Measurements from ENCODE around the gene BCLAF3.

DNA sequence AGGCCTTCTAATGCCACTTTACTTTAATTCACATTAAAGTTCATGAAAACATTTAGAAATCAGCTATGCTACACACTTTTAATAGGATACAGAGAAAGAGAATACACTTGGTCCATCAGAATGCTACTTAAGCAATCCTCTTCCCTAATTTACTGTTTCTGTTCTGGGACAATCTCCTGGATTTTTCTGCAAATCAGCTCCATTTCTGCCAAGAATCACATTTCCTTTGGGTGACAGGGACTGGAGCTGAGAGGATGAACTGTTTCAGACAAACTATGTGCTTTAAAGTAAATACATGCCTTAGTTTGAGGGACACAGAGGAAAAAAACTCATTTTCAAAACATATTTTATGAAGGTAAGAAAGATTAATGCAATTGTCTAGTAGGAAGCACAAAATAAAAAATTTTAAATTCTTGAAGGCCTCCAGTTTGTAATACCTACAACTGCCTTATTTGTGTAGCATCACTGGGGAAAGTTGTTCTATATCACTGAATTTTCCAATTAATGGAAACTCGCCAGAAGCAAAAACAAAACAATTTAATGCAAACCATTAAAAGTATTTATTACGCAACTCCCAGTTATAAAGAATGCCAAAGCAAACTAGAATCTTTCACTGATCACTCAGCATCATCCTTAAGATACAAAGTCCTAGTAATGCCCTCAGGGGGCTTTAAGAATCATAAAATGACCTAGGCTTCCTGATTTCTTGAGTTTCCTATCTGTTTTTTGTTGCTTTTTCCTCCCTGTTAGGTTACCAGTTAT is 36.3 kb downstream of the BCLAF3 start:
- TF ChIP-seq, protein P1, sequence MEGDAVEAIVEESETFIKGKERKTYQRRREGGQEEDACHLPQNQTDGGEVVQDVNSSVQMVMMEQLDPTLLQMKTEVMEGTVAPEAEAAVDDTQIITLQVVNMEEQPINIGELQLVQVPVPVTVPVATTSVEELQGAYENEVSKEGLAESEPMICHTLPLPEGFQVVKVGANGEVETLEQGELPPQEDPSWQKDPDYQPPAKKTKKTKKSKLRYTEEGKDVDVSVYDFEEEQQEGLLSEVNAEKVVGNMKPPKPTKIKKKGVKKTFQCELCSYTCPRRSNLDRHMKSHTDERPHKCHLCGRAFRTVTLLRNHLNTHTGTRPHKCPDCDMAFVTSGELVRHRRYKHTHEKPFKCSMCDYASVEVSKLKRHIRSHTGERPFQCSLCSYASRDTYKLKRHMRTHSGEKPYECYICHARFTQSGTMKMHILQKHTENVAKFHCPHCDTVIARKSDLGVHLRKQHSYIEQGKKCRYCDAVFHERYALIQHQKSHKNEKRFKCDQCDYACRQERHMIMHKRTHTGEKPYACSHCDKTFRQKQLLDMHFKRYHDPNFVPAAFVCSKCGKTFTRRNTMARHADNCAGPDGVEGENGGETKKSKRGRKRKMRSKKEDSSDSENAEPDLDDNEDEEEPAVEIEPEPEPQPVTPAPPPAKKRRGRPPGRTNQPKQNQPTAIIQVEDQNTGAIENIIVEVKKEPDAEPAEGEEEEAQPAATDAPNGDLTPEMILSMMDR (IDR thresholded peaks at IDR 0.05), result no peak
- TF ChIP-seq POLR2A (IDR thresholded peaks at IDR 0.05), result no peak

Data from uterus (tissue), 2 donors.